GM21786 (cell line): ENCODE results near the gene STK39.
A peak's percentile ranks its signal among the peaks of the same experiment; 100 is the strongest.

ENCODE experiments used
- ATAC-seq: cut with Tn5 transposase; IDR thresholded peaks from one replicate; pipeline ENCODE4 v1.9.1; 2021; ENCODE audit not compliant: unreplicated experiment

The STK39 gene

DNA sequence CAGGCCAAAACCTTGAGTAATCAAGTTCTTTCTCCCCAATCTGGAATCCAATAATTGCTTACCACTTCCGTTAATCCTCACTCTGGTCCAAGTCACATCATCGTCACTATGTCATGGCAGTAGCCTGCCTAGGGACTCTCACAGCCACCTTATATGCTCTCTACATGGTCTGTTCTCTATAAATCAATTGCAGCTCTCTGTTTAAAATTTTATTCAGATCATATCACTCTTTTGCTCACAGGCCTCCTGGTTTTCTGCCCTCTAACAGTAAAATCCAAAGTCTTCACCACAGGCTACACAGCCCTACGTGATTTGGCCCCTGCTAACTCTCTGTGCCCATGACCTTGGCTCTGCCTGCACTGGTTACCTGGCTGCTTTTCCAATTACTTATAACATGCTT is 188.7 kb downstream of the STK39 start:
- ATAC-seq = no peak

DNA sequence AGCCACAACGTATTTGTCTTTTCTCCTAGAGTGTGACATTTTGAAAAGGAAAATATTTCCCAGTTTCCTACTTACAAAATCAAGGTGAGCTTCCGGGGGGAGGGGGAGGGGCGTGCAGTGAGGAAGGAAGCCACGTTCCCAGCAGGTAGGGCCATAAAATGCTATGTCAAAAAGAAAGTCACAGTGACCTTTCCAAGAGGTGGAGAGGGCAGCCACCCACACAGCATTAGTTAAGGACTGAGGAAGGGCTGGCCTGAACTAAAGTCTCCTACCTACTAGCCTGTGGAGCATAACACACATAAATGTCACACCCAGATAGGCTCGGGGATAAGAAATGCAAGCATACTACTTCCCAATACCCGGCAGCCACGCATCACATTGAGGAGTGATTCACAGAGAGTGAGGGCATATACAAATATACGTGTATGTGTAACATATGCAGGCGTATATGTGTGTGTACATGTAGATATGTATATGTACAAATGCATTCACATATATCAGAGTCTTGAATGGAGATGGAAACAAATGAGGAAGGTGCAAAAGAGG is 191.1 kb downstream of the STK39 start:
- ATAC-seq = no peak

DNA sequence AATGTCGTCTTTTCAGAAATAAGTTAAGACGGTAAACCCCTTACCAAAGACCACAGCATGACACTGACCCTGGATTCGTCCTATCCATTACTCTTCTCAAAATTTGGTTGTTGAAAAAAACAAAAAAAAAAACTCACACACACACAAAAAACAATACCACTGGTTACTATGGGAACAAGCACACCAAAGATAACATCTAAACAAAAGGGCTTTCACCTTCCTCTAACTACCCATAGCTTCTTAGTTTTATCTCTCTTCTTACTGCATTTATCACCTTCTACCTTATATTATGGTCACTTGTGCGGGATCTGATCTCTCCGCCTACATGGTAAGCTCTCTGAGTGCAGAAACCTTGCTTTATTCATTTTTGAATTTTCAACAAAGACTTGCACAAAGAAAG is 192.7 kb downstream of the STK39 start:
- ATAC-seq = no peak

DNA sequence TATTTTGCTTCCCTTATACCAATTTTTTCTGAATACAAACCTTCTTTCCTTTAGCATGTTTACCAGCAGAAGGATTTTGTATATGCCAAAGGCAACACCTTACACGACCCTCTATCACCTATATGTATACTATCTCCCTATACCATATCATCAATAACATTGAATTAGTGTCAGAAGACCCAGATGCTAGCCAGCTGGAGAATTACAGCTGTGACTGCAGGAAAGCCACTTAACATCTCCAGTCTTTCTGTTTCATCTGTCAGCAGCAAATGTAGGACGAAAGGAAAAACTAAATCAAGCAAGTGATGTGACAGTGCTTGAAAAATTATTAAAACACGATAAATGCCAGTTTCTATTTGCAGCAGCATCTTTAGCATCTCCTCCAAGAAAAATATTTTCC is 193.7 kb downstream of the STK39 start:
- no peak for ATAC-seq

DNA sequence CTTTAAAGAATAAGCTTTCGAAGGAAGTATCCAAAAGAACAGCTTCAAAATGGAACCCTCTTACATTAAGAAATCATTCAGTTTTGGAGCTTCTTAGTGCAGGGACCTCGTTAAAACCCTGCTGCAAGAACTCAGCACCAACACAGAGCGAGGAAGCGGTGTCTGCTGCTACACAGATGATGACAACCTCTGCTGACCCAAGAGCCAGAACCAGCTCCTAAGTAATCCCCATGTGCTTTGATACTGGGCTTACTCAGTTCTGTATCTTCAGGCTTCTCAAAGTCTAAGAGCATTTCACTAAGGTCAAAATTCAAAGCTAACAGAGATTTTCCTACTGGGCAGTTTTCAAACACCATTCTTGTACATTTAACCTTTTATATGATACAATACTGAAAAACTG is 194.6 kb downstream of the STK39 start:
- no peak for ATAC-seq

DNA sequence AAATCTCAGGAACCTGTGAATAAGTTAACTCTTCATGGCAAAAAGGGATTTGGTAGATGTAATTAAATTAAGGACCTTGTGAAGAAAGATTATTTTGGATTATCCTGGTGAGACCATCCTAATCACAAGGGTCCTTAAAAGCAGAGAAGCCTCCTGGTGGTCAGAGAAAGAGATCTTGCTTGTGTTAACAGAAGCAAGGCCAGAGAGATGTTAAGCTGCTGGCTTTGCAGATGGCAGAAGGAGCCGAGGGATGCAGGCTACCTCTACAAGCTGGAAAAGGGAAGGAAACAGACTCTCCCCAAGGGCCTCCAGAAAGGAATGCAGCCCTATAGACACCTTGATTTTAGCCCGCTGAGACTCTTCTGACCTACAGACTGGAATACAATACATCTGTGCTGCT is 197.0 kb downstream of the STK39 start:
- no peak for ATAC-seq

DNA sequence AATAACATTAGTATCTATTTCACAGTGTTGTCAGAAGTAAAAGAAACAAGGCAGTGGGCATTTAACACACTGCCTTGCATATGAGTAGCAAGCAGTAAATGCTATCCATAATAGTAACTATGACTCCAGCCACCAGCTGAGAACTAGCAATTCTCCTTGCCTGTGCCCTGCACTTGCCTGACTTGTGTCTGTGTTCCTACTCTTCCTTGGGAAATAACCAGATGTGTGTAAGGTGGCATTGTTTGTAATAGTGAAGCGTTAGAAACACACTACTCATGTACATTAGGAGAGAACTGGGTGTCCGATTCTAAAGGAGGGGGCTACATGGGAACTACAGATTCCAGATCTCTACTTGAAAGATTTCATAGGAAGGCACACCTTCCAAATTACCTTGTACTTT is 197.8 kb downstream of the STK39 start:
- no peak for ATAC-seq

DNA sequence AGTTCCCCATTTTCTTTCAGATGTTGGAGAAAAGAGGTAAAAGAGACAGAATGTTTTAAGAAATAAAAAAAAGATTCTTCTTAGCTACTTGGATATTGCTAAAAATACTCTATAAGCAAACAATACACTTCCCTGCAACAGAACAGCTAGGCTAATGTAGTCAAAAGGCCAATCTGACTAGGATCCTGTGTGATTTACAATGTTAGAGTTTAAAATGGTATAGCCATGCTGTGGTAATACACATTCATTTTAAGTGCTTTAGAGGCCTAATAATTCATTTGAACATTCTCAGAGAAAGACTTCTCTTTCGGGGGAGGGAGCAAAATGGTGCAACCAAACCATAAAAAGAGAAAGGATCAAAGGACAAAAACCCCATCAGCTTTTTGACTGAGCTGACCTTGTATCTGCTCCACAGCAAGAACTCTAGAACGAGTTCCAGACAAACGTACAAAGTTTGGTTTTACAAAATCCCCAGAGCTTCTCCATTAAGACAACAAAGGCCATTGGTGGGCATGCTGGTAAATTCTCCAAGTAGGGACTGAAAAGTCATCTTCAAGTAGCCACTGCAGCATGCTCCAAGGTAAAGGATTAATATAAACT is 200.2 kb downstream of the STK39 start:
- ATAC-seq = no peak

DNA sequence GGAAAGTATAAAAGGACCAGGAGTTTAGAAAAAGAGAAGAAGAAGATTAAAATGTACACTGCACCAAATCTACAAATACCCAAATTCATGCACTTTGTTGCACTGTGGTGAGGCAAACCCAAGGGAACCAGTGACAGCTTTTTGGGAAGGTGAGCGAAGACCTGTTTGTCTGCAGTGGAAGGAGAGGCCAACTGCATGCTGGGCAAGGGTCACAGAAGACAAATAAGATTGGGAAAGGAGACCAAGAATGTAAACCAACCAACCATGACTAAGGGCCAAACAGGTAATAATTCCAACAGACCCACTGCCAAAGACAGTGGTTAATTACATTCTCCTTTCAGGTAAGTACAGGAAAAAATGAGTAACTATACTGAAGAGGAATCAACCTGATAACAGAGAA is 202.8 kb downstream of the STK39 start:
- ATAC-seq = no peak

DNA sequence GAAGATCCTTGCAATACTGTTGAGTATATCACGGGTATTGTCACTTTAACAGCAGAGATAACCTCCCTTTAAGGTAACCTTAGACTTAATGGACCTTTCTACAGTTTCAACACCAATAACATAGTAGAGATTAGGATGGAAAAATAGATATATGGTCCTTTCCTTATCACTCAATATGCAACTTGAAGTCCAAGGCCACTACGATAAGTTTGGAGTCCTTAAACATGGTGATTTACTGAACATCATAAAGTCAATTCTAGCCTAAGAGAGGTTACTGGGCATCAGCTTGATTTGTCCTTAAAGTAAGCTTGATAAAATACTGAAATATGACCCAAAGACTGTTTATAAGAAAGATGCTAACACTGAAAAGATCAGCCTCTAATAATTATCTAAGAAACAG is 203.2 kb downstream of the STK39 start:
- ATAC-seq = no peak

DNA sequence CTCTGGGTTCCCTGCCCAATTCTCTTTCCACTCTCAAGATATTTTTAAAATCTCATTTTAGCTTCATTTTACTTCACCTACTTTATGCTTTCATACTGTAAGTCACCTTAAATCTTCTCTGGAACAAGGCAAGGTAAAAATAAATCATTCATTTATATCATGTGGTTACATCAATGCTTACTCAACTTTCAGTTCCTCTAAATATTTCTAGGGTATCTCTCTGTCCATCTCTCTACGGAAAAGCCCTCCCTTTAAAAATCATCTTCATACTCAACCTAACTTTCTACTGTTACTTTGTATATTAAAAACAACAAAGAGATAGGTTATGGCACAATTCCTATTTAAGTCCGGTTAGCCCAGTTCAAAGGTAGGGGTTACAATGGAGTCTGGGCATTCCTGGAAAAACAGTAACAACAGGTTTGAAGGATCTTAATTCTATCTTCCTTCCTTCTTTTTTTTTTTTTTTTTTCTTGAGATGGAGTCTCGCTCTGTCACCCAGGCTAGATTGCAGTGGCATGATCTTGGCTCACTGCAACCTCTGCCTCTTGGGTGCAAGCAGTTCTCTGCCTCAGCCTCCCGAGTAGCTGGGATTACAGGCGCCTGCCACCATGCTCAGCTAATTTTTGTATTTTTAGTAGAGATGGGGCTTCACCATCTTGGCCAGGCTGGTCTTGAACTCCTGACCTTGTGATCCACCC is 205.1 kb downstream of the STK39 start:
- ATAC-seq = peak; percentile 94

DNA sequence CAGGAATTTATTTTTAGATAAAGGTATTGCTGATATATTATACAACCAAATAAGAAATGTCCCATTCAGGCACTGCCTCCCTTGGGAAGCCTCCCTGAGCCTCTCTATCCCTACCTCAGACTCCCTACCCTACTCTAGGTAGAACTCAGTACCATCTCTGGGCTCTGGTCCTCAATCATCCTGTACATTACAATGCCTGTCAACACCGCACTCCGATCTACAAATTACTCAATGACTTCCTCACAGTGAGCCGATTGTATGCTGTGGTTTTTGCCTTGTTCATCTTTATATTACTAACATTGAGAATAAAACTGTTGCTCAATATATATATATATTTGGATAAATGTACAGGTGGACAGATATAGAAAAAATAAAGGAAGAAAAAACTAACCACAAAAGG is 207.5 kb downstream of the STK39 start:
- no peak for ATAC-seq

DNA sequence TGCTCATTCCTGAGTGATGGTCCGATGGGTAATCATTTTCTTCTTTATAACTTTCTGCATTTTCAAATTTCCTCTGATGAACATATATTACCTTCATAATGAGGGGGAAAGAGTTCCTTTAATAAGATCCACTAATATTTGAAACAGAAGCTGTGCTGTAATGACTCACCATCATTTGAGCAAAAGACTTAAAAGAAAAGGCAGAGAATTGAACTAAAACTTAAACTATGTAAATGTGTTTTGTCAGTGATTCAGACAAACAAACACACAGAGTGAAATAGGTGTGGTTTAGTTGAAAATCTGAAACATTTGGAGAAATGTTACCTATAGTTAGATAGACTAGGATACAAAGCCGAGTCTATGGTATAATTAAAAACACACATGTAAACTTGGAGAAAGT is 209.6 kb downstream of the STK39 start:
- no peak for ATAC-seq

DNA sequence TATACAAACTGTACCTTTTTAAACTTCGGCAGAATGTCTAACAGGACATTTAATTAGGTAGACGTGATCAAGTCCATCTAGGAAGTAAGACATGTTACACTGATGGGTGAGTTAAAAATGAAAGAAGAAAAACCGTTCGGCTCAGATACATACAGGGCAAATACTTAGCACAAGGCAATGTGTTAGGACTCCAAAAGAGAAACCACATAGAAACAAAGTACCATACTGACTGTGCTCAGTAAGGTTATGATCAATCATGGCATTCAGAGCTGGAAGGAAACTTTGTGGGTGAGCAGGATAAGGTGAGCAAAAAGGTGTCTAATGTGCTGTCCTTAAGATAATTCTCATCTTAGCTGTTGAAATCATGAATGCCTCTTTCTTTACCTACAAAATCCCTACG is 211.9 kb downstream of the STK39 start:
- ATAC-seq = peak; percentile 56

DNA sequence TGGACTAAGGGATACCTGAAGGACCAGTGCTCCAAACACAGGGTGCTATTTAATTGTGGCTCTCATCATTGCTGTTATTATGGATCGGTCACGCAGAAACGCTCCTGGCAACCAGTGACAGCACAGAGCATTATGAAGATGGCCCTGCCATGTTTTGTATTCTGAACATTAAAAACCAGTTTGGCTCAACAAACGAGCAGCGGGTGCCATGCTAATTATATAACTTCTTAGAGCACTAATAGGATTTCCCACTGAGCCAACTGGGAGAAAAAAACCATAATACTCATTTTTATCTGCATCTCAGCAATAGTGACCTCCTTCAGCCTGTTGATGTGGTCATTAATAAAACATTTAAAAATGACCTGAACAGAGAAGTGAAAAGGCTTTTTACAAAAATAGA is 212.8 kb downstream of the STK39 start:
- no peak for ATAC-seq

DNA sequence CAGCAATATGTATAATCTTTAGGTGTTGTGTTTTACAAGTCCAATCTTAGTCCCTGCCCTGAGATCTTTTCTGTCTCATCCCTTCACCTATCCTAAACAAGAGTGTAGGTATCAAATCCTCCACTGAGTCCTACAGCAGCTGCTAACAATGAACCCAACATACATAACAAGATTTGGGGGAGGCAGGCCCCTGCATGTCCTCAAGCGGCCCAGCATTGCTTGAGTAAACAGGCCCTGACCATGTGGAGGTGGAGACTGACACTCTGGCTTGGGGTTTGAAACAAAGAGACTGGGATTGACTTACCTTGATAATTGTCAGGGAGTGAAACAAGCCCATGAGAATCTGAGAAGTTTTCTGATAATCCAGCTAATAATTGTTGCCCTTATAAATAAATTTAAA is 213.4 kb downstream of the STK39 start:
- ATAC-seq = no peak

DNA sequence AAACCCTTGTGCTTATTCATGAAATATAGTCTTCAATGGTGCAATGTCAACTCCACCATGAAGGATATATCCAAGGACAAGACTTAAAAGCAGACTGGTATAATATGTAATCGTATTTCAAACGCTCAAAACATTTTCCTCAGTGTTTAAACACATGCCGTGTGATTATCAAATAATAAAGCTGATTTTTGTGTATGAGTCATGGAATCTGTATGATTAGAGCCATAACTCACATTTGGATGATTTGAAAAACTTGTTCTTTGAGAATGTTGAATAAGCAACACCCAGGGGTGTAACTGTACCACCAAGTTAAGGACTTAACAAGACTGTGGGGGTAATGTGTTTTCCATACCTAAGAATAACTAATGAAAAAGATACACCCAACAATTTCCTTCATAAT is 215.3 kb downstream of the STK39 start:
- ATAC-seq = no peak

DNA sequence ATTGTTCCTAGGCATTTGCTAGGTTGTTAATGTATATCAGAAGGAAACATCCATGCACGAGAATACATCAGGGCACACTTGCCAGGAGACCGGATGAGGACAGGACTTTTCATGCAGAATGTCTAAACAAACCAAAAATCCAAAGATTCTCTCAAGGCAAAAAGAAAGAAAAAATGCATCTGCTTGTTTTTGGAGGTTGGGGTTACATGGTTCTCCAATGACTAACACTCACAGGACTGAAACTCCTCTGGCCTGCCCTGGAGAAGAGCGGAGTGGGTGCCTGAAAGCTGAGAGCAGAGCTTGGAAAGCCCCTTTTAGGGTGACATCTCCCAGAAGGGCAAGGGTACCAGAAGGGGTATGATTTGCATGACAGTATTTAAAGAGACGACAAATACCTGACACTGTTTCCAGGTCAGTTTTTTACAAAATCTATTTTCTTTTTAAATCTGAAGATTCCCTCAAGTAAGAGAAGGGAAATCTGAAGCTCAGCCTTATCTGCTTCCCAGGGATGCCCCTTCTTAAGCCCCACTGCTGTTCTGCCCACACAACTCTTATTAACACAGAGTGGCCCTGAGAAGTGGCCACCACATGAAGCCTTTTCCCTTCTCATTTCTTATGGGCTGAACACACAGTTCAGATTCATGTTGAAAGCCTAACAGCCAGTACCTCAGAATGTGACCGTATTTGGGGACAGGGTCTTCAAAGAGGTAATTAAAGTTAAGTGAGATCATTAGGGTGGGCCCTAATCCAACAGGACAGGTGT is 216.4 kb downstream of the STK39 start:
- peak; percentile 88 for ATAC-seq

DNA sequence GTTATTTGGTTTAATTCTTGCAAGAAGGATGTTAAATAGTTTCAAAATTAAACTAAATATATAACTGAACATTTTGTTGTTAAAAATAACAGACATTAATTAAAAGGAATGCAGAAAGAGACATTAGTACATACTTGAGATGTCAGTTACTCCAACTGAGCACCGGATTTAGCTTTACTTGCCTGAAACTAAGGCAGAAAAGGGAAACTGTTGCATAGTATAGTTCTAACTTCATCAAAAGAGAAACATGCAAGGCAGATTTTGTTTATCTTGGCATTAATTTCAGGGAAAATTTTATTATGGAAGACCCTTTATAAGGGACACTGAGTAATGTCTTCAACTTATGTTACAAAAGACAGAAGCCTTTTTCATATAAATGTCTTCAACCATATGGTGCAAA is 218.3 kb downstream of the STK39 start:
- ATAC-seq = no peak

DNA sequence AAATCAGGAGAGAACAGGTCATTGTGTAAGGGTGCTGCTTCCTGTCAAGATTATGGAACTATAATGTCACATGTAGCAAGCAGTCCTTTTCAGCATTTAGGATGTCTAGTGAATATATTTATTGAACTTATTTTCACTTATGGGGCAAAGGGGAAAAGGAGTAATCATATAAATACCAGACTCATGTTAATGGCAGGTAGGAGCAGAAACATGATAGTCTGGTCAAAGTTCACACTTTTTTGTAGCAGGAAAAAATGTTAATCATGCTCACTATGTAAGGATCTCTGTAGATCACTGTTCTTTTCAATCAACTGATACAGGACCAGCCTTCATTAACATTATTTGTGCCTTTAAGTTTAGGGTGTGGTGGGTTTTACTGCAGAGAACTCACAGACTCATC is 219.0 kb downstream of the STK39 start:
- ATAC-seq = no peak

DNA sequence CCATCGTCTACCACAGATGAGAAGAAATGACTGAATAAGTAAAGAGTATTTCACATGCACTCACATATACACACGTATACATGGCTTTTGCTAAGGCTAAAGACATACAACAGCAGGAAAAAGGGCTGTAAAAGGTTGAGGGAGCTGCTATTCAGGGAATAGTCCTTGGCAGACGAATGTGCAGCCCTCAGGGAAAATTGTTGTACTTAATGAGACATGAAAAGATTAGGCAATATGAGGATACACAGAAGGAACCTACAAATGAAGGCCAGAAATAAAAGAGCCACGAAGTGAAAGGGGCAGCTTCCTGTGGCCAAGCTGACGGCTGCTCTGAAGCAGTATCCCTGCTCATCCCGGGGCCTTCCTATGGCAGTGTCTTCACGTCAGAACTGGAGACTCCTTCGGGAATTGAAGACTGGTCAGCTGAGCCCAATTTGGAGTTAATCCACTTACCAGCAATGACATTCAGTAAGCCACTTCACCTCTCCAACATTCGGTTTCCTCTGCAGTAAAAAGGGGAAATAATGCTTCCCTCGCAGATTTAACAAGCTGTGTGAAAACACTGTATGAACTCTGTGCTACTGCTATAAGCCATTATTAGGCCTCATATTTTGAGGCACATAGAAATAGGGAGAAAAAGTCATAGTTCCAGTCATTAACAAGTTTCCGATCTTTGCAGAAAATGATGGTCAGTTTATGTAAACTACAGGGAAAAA is 221.8 kb downstream of the STK39 start:
- ATAC-seq = no peak

DNA sequence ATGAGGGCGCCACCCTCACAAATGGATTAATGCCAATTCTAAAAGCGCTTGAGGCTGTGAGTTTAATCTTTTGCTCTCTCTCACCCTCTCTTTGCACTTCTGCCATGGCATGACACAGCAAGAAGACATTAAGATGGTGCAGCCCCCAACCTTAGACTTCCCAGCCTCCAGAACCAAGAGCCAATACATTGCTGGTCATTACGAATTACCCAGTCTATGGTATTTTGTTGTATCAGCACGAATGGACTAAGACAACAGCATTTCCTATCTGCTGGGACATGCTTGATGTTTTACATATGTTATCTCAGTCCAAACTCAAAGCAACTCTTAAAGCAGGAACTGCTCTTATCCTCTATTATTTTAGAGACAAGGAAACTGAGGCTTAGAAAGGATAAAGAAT is 222.9 kb downstream of the STK39 start:
- ATAC-seq = no peak
